Sigmoid colon (tissue), 4 donors: ENCODE data around the gene NOL12.

Experiments
- CTCF ChIP-seq, 4 experiments: fragments of 450-650 bp in 3 of 4; fragments of 200-600 bp in 1 of 4; IDR thresholded peaks; one replicate each; pipeline ENCODE4 v1.5.1; 2016 to 2019; ENCODE audit warnings: antibody characterized with exemption in 4 of 4, mild to moderate bottlenecking in 3 of 4, moderate library complexity in 2 of 4
- EP300 ChIP-seq, 4 donors: sonication (generic); formaldehyde crosslinking; IDR thresholded peaks; one replicate each; pipeline ENCODE4 v1.6.1; 2017; ENCODE audit warnings: antibody characterized with exemption in 4 of 4
- POLR2AphosphoS5 ChIP-seq, 4 donors: sonication (generic); formaldehyde crosslinking; IDR thresholded peaks; one replicate each; pipeline ENCODE4 v1.6.1; 2017; ENCODE audit warnings: antibody characterized with exemption in 4 of 4

- TF ChIP-seq CTCF (IDR thresholded peaks at IDR 0.05) (no peak), EP300 (IDR thresholded peaks at IDR 0.05) (no peak), POLR2AphosphoS5 (IDR thresholded peaks at IDR 0.05) (no peak)
These were observed 48.2 kb downstream of the NOL12 start for GRCh38 chr22:37734402-37734700.
